ENCODE data around the gene PIP4K2A.
A peak's percentile ranks its signal among the peaks of the same experiment; 100 is the strongest.

PIP4K2A gene

GRCh38 chr10:22634606-22635459 lies 79.5 kb downstream of the PIP4K2A start:
- DNase-seq = no peak

- no peak for DNase-seq
Measured at GRCh38 chr10:22634093-22634492, 80.3 kb downstream of the PIP4K2A start.

GRCh38 chr10:22633528-22633927 lies 80.8 kb downstream of the PIP4K2A start:
- DNase-seq = no peak

GRCh38 chr10:22633106-22633505 lies 81.3 kb downstream of the PIP4K2A start:
- no peak for DNase-seq

- DNase-seq = no peak
Measured at GRCh38 chr10:22631646-22632278, 82.6 kb downstream of the PIP4K2A start.

GRCh38 chr10:22631185-22631584 lies 83.2 kb downstream of the PIP4K2A start:
- no peak for DNase-seq

- no peak for DNase-seq
Measured at GRCh38 chr10:22630234-22631174, 83.9 kb downstream of the PIP4K2A start.

- DNase-seq = no peak
Measured at GRCh38 chr10:22629852-22630233, 84.5 kb downstream of the PIP4K2A start.

GRCh38 chr10:22629126-22629525 lies 85.3 kb downstream of the PIP4K2A start:
- no peak for DNase-seq

- no peak for DNase-seq
Measured at GRCh38 chr10:22628309-22628708, 86.1 kb downstream of the PIP4K2A start.

GRCh38 chr10:22626784-22627183 lies 87.6 kb downstream of the PIP4K2A start:
- no peak for DNase-seq

GRCh38 chr10:22625516-22626290 lies 88.7 kb downstream of the PIP4K2A start:
- no peak for DNase-seq

- DNase-seq = no peak
Measured at GRCh38 chr10:22624287-22624738, 90.1 kb downstream of the PIP4K2A start.

- DNase-seq = no peak
Measured at GRCh38 chr10:22623633-22624253, 90.6 kb downstream of the PIP4K2A start.

- no peak for DNase-seq
Measured at GRCh38 chr10:22622242-22622806, 92.1 kb downstream of the PIP4K2A start.

- no peak for DNase-seq
Measured at GRCh38 chr10:22621726-22622125, 92.7 kb downstream of the PIP4K2A start.

- no peak for DNase-seq
Measured at GRCh38 chr10:22620929-22621328, 93.4 kb downstream of the PIP4K2A start.

GRCh38 chr10:22620140-22620857 lies 94.1 kb downstream of the PIP4K2A start:
- DNase-seq = peak; percentile 94

GRCh38 chr10:22619101-22619500 lies 95.3 kb downstream of the PIP4K2A start:
- DNase-seq = no peak

- no peak for DNase-seq
Measured at GRCh38 chr10:22618078-22618785, 96.1 kb downstream of the PIP4K2A start.
